ENCODE measurements around the gene FOXB1. TPM values are rescaled to one million over a fixed set of nuclear protein-coding genes. Genes with fewer than 3 reads are reported as not detected.

The FOXB1 gene
- polyA plus RNA-seq, 1 experiment: not detected

DNA sequence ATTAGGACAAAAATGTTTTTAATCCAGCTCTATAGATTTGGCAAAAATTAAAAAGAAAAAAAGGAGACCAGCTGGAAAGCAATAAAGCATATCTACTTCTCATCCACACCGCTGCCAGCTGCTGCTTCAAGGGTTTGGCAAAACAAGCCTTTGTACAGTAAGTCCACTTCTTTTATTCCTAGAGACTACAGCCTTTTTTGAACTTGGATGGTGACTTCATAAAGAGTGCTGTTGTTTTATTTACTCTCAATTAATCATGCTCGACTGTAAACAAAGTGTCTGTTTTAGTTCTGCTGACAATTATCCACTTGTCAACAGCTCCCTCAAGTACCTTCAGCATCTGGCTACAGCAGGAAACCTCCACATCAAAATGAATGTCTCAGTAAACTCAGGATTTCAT is 12.3 kb upstream of the FOXB1 start:
- POLR2A ChIA-PET: no interaction called here

DNA sequence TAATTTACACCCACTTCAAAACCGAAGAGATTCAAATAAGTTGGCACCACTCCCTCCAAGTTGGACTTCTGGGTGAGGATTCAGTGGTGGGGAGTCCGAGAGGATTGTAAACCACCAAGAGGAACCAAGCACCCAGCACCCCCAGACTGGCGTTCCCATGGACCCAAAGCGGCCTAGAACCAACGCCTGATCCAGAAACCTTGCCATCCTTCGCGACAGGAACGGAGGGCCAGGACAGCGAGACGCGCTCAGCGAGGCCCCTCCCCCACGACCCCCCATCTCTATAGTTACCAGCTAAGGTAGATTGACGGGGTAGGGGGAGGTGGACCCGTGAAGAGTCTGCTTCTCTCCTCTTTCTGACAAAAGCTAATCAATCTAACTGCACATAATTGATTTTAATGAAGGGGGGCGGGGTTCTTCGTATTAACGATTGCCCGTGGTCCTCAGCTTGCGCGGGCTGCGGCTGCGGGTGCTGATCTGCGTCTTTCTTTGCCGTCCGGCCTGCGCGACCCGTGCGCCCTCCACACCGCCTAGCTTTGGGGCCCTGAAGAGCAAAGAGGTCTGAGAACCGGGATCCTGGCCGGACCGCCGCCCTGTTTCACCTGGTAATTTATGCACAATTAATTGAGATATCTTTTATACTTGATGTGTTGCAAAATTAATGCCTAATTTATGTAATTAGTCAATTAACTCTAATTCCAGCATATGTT is 10.9 kb upstream of the FOXB1 start:
- TF ChIP-seq, protein P1, sequence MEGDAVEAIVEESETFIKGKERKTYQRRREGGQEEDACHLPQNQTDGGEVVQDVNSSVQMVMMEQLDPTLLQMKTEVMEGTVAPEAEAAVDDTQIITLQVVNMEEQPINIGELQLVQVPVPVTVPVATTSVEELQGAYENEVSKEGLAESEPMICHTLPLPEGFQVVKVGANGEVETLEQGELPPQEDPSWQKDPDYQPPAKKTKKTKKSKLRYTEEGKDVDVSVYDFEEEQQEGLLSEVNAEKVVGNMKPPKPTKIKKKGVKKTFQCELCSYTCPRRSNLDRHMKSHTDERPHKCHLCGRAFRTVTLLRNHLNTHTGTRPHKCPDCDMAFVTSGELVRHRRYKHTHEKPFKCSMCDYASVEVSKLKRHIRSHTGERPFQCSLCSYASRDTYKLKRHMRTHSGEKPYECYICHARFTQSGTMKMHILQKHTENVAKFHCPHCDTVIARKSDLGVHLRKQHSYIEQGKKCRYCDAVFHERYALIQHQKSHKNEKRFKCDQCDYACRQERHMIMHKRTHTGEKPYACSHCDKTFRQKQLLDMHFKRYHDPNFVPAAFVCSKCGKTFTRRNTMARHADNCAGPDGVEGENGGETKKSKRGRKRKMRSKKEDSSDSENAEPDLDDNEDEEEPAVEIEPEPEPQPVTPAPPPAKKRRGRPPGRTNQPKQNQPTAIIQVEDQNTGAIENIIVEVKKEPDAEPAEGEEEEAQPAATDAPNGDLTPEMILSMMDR (IDR thresholded peaks at IDR 0.05; ENCODE audit: insufficient read depth, low read depth, low read length): no peak
- H3K27me3 ChIP-seq (ENCODE audit: control insufficient read depth, insufficient read depth, low read length): peaks cover 46% of the 10 kb centered on the region
- ChIA-PET POLR2A (no interaction called here), CTCF (no interaction called here)
- no peaks in the 10 kb centered on the region for H3K36me3 ChIP-seq (ENCODE audit: control insufficient read depth, insufficient read depth, low read length)
- no peak overlapping the region for H3K4me3 ChIP-seq (ENCODE audit: low read depth, low read length)
- DNase-seq (ENCODE audit: low read depth): no peak

More for the DNA sequence above, 12.3 kb upstream of the FOXB1 start:
- Histone ChIP-seq H3K4me3 (ENCODE audit: low read depth, low read length) (no peak overlapping the region), H3K36me3 (ENCODE audit: control insufficient read depth, insufficient read depth, low read length) (no peaks in the 10 kb centered on the region), H3K27me3 (ENCODE audit: control insufficient read depth, insufficient read depth, low read length) (peaks cover 37% of the 10 kb centered on the region)
- TF ChIP-seq, protein P1 (IDR thresholded peaks at IDR 0.05; ENCODE audit: insufficient read depth, low read depth, low read length): no peak
- DNase-seq (ENCODE audit: low read depth): no peak
- CTCF ChIA-PET: interaction anchor here (0.6 to 0.7 kb wide), 2 partner anchors 38 to 292 kb away, joined by 3 read pairs; no protein-coding TSS in a partner anchor

DNA sequence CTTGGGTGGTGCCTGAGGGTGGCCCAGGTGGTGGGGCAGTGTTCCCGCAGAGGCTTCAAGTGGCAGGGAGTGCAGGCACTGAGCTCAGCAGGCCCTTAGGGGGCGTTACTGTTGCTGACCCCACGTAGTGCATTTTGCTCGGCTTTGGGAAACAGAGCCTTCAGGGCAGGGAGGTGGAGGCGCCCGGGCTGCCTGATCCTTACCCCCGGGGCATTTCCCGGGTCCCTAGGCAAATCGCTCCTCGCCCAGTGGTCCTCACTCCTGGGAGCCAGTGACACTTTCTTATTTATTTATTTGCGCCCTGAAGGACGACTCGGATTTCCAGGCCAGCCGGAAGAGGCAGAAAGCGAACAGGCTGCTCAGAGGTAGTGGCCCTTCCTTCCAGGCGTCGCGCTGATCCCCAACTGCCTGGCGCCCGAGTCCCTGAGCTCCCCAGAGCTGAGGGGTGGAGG is 10.1 kb upstream of the FOXB1 start:
- ChIA-PET POLR2A (no interaction called here), CTCF (no interaction called here)
- no peaks in the 10 kb centered on the region for H3K36me3 ChIP-seq (ENCODE audit: control insufficient read depth, insufficient read depth, low read length)
- no peak overlapping the region for H3K4me3 ChIP-seq (ENCODE audit: low read depth, low read length)
- DNase-seq (ENCODE audit: low read depth): no peak
- peaks cover 52% of the 10 kb centered on the region for H3K27me3 ChIP-seq (ENCODE audit: control insufficient read depth, insufficient read depth, low read length)
- TF ChIP-seq, protein P1 (IDR thresholded peaks at IDR 0.05; ENCODE audit: insufficient read depth, low read depth, low read length): no peak

DNA sequence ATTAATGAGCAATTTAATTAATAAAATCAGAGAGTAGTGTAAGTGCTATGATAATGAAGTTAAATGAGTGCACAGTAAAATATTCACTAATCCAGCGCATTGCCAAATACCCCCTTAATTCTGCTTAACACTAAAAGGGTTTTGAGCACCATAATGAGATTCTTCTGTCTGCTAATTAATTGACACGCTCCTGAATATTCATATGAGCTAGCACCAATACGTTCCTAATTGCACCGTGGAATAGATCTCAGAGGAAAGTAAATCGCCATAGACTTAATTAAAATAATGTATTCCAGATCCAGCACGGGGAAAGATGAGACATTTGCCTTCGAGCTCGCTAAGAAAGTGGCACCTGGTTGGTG is 9.6 kb upstream of the FOXB1 start:
- TF ChIP-seq, protein P1 (IDR thresholded peaks at IDR 0.05; ENCODE audit: insufficient read depth, low read depth, low read length): no peak
- Histone ChIP-seq H3K36me3 (ENCODE audit: control insufficient read depth, insufficient read depth, low read length) (no peaks in the 10 kb centered on the region), H3K27me3 (ENCODE audit: control insufficient read depth, insufficient read depth, low read length) (peaks cover 57% of the 10 kb centered on the region), H3K4me3 (ENCODE audit: low read depth, low read length) (no peak overlapping the region)
- POLR2A ChIA-PET: no interaction called here
- CTCF ChIA-PET: no interaction called here
- no peak for DNase-seq (ENCODE audit: low read depth)

DNA sequence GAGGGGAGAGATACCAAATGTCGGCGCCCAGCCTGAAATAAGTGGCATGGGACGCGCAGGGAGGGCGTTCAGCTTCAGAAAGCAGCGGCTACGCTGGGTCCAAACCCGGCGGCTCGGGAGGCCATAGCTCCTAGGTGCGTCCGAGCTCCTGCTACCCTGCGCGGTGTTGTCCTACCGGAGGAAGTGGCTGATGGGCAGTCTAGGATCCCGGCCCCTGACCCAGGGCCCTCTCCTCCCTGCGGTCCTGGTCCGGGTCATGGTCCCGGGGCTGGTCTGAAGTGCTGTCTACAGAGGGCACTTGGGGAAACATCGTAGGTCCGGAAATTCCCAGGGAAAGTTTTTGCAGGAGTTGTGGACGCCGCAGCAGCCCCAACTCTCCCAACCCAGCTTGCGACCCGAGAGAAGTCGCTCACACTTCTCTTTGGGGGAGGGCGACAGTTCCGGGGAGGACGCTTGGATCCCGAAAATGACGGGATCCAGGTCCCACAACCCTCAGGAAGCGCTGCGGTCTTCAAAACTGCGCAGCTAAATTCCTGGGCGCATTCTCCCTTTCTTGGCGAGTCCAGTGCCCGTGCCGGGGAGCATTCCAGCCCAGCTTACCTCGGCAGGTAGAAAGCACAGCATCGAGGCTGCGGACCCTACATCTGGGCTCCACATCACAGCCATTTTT is 9.1 kb upstream of the FOXB1 start:
- TF ChIP-seq, protein P1 (IDR thresholded peaks at IDR 0.05; ENCODE audit: insufficient read depth, low read depth, low read length): no peak
- DNase-seq (ENCODE audit: low read depth): no peak
- Histone ChIP-seq H3K4me3 (ENCODE audit: low read depth, low read length) (no peak overlapping the region), H3K27me3 (ENCODE audit: control insufficient read depth, insufficient read depth, low read length) (peaks cover 62% of the 10 kb centered on the region), H3K36me3 (ENCODE audit: control insufficient read depth, insufficient read depth, low read length) (no peaks in the 10 kb centered on the region)
- POLR2A ChIA-PET: no interaction called here
- CTCF ChIA-PET: no interaction called here
